SK-N-SH treated with all-trans-retinoic acid at 6 μM for 48 hours (cell line): ENCODE data around the gene SH3TC1.

ENCODE experiments used
- ARNTL ChIP-seq: fragments of 450-650 bp; formaldehyde crosslinking; IDR thresholded peaks from 2 replicates; pipeline ENCODE4 v1.5.0; 2020; ENCODE audit warnings: low read depth, mild to moderate bottlenecking, moderate library complexity, borderline replicate concordance
- BACH2 ChIP-seq: fragments of 250-450 bp; sonication (Bioruptor Pico); IDR thresholded peaks from 2 replicates; pipeline ENCODE4 v1.9.0; 2021; ENCODE audit warnings: mild to moderate bottlenecking, borderline replicate concordance
- CSDC2 ChIP-seq: fragments of 250-450 bp; sonication (Bioruptor Pico); IDR thresholded peaks from 2 replicates; pipeline ENCODE4 v1.5.0; 2020; ENCODE audit warnings: mild to moderate bottlenecking, moderate library complexity
- ISL1 ChIP-seq: fragments of 250-450 bp; sonication (Bioruptor Pico); IDR thresholded peaks from 2 replicates; pipeline ENCODE4 v2.1.2; 2022; ENCODE audit warnings: mild to moderate bottlenecking, moderate library complexity
- OSR1 ChIP-seq: fragments of 250-450 bp; sonication (Bioruptor Pico); IDR thresholded peaks from 2 replicates; pipeline ENCODE4 v1.8.0; 2022; ENCODE audit warnings: moderate library complexity, mild to moderate bottlenecking, inconsistent platforms
- PPARA ChIP-seq: fragments of 250-450 bp; sonication (Bioruptor Pico); IDR thresholded peaks from 2 replicates; pipeline ENCODE4 v1.5.0; 2020; ENCODE audit warnings: mild to moderate bottlenecking, borderline replicate concordance
- RARB ChIP-seq: fragments of 250-450 bp; sonication (Bioruptor Pico); IDR thresholded peaks from 2 replicates; pipeline ENCODE4 v1.8.0; 2021; ENCODE audit warnings: mild to moderate bottlenecking, moderate library complexity
- TOX ChIP-seq: fragments of 250-450 bp; sonication (Bioruptor Pico); IDR thresholded peaks from 2 replicates; pipeline ENCODE4 v1.8.0; 2021; ENCODE audit warnings: mild to moderate bottlenecking, moderate library complexity, borderline replicate concordance
- ZFP30 ChIP-seq: fragments of 450-650 bp; formaldehyde crosslinking; IDR thresholded peaks from 2 replicates; pipeline ENCODE4 v1.5.0; 2022; ENCODE audit warnings: mild to moderate bottlenecking, moderate library complexity
- ZNF70 ChIP-seq: fragments of 450-650 bp; formaldehyde crosslinking; IDR thresholded peaks from 2 replicates; pipeline ENCODE4 v1.5.0; 2020; ENCODE audit warnings: mild to moderate bottlenecking, moderate library complexity
- TF ChIP-seq, protein P1 (sequence below): fragments of 250-450 bp; sonication (Bioruptor Pico); IDR thresholded peaks from 2 replicates; pipeline ENCODE4 v1.5.1; 2021; ENCODE audit warnings: mild to moderate bottlenecking, moderate library complexity
- TF ChIP-seq, protein P2 (sequence below): fragments of 250-450 bp; sonication (Bioruptor Pico); IDR thresholded peaks from 2 replicates; pipeline ENCODE4 v1.5.1; 2020; ENCODE audit warnings: low read depth, mild to moderate bottlenecking, moderate library complexity
- TF ChIP-seq, protein P3 (sequence below): fragments of 250-450 bp; sonication (Bioruptor Pico); IDR thresholded peaks from 2 replicates; pipeline ENCODE4 v1.5.0; 2020; ENCODE audit warnings: mild to moderate bottlenecking, moderate library complexity
- TF ChIP-seq, protein P4 (sequence below): fragments of 250-450 bp; sonication (Bioruptor Pico); IDR thresholded peaks from 2 replicates; pipeline ENCODE4 v1.8.0; 2021; ENCODE audit warnings: low read depth, mild to moderate bottlenecking, moderate library complexity, borderline replicate concordance

DNA sequence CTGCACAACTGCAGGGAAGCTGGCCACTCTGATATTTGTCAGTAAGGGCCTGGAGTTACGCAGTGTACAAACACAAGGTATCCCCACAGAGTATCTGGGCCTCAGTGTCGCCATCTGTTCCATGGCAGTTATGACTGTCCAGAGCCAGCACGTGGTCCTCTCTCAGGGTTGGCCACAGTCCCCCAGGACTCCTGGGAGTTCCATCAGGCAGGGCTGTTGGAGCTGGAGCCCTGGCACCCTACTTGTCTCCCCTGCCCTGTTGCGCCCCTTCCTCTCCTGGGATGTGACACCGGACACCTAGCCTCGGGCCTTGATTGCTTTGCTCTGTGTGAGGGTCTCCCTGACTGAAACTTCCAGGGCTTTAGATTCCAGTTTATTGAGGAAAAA, 78.9 kb downstream of the SH3TC1 start:
- no peak for TF ChIP-seq ZFP30 (CRISPR knock-in tag)
- TF ChIP-seq ISL1, result no peak
- no peak for TF ChIP-seq ARNTL (CRISPR knock-in tag)
- TF ChIP-seq, protein P1, sequence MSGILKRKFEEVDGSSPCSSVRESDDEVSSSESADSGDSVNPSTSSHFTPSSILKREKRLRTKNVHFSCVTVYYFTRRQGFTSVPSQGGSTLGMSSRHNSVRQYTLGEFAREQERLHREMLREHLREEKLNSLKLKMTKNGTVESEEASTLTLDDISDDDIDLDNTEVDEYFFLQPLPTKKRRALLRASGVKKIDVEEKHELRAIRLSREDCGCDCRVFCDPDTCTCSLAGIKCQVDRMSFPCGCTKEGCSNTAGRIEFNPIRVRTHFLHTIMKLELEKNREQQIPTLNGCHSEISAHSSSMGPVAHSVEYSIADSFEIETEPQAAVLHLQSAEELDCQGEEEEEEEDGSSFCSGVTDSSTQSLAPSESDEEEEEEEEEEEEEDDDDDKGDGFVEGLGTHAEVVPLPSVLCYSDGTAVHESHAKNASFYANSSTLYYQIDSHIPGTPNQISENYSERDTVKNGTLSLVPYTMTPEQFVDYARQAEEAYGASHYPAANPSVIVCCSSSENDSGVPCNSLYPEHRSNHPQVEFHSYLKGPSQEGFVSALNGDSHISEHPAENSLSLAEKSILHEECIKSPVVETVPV (CRISPR knock-in tag), result no peak
- no peak for TF ChIP-seq CSDC2 (CRISPR knock-in tag)
- TF ChIP-seq, protein P2, sequence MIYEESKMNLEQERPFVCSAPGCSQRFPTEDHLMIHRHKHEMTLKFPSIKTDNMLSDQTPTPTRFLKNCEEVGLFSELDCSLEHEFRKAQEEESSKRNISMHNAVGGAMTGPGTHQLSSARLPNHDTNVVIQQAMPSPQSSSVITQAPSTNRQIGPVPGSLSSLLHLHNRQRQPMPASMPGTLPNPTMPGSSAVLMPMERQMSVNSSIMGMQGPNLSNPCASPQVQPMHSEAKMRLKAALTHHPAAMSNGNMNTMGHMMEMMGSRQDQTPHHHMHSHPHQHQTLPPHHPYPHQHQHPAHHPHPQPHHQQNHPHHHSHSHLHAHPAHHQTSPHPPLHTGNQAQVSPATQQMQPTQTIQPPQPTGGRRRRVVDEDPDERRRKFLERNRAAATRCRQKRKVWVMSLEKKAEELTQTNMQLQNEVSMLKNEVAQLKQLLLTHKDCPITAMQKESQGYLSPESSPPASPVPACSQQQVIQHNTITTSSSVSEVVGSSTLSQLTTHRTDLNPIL (CRISPR knock-in tag), result no peak
- TF ChIP-seq OSR1 (CRISPR knock-in tag), result no peak
- TF ChIP-seq, protein P3, sequence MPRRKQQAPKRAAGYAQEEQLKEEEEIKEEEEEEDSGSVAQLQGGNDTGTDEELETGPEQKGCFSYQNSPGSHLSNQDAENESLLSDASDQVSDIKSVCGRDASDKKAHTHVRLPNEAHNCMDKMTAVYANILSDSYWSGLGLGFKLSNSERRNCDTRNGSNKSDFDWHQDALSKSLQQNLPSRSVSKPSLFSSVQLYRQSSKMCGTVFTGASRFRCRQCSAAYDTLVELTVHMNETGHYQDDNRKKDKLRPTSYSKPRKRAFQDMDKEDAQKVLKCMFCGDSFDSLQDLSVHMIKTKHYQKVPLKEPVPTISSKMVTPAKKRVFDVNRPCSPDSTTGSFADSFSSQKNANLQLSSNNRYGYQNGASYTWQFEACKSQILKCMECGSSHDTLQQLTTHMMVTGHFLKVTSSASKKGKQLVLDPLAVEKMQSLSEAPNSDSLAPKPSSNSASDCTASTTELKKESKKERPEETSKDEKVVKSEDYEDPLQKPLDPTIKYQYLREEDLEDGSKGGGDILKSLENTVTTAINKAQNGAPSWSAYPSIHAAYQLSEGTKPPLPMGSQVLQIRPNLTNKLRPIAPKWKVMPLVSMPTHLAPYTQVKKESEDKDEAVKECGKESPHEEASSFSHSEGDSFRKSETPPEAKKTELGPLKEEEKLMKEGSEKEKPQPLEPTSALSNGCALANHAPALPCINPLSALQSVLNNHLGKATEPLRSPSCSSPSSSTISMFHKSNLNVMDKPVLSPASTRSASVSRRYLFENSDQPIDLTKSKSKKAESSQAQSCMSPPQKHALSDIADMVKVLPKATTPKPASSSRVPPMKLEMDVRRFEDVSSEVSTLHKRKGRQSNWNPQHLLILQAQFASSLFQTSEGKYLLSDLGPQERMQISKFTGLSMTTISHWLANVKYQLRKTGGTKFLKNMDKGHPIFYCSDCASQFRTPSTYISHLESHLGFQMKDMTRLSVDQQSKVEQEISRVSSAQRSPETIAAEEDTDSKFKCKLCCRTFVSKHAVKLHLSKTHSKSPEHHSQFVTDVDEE (CRISPR knock-in tag), result no peak
- TF ChIP-seq RARB (CRISPR knock-in tag), result no peak
- TF ChIP-seq PPARA, result no peak
- TF ChIP-seq, protein P4, sequence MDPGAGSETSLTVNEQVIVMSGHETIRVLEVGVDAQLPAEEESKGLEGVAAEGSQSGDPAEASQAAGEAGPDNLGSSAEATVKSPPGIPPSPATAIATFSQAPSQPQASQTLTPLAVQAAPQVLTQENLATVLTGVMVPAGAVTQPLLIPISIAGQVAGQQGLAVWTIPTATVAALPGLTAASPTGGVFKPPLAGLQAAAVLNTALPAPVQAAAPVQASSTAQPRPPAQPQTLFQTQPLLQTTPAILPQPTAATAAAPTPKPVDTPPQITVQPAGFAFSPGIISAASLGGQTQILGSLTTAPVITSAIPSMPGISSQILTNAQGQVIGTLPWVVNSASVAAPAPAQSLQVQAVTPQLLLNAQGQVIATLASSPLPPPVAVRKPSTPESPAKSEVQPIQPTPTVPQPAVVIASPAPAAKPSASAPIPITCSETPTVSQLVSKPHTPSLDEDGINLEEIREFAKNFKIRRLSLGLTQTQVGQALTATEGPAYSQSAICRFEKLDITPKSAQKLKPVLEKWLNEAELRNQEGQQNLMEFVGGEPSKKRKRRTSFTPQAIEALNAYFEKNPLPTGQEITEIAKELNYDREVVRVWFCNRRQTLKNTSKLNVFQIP (CRISPR knock-in tag), result no peak
- TF ChIP-seq ZNF70 (CRISPR knock-in tag), result no peak
- TF ChIP-seq TOX (CRISPR knock-in tag), result no peak
- TF ChIP-seq BACH2 (CRISPR knock-in tag), result no peak
